GM13976 (cell line): ENCODE results near the gene C5orf15.
A peak's percentile ranks its signal among the peaks of the same experiment; 100 is the strongest.

Experiments
- DNase-seq: peaks from one replicate; pipeline ENCODE4 v3.0.0; 2012; ENCODE audit warnings: low spot score
- CTCF ChIP-seq: IDR thresholded peaks from 2 replicates; pipeline ENCODE4 v1.5.1; 2012; ENCODE audit warnings: borderline replicate concordance, mild to moderate bottlenecking; ENCODE audit not compliant: insufficient read depth; ENCODE audit errors: extremely low read depth, missing control alignments, control extremely low read depth
- in situ Hi-C: fragments of 300-500 bp; cut with MboI; formaldehyde crosslinking; loops from one replicate; pipeline ENCODE4 v1.12.0; 2022; ENCODE audit warnings: low sequenced_read_pairs, mixed read lengths, inconsistent platforms; ENCODE audit not compliant: unreplicated experiment

Gene C5orf15

GRCh38 chr5:133932441-133933168, 35.8 kb downstream of the C5orf15 start:
- in situ Hi-C loops: no loop called here
- DNase-seq: no peak
- TF ChIP-seq CTCF: no peak

- in situ Hi-C loops: no loop called here
These were observed 36.9 kb downstream of the C5orf15 start for GRCh38 chr5:133931546-133931945.

GRCh38 chr5:133930813-133931090, 37.7 kb downstream of the C5orf15 start:
- no peak for TF ChIP-seq CTCF
- DNase-seq: no peak
- in situ Hi-C loops: no loop called here

More at GRCh38 chr5:133931546-133931945, 36.9 kb downstream of the C5orf15 start:
- no peak for DNase-seq
- no peak for TF ChIP-seq CTCF

- TF ChIP-seq CTCF: no peak
- in situ Hi-C loops: no loop called here
- DNase-seq: peak; percentile 70
These were observed 38.2 kb downstream of the C5orf15 start for GRCh38 chr5:133930061-133930812.

GRCh38 chr5:133928587-133929393, 39.6 kb downstream of the C5orf15 start:
- DNase-seq: peak; percentile 60
- in situ Hi-C loops: no loop called here
- no peak for TF ChIP-seq CTCF

GRCh38 chr5:133927300-133928180, 40.9 kb downstream of the C5orf15 start:
- no peak for DNase-seq
- no peak for TF ChIP-seq CTCF
- in situ Hi-C loops: no loop called here
